ENCODE measurements around the gene EFTUD2. TPM values are rescaled to one million over a fixed set of nuclear protein-coding genes. Genes with fewer than 3 reads are reported as not detected.

EFTUD2 gene
- total and polyA plus RNA-seq, 9 of the 15 experiments (the other 6 are each of a cell fraction or from before 2014, with no cell fraction given), result 65.8 to 362 (median 218) TPM

GRCh38 chr17:44906763-44907728, 7.8 kb upstream of the EFTUD2 start:
- Histone ChIP-seq H3K79me2 (ENCODE audit: control insufficient read depth, insufficient read depth, low read length) (no peaks in the 10 kb centered on the region), H3K9ac (ENCODE audit: insufficient read depth in 1 of 2, low read depth in 2 of 2, low read length in 2 of 2) (peak overlapping the region; percentile 40 to 59), H3K9me1 (ENCODE audit: control insufficient read depth, insufficient read depth, low read length) (peaks cover 7% of the 10 kb centered on the region), H3K9me3 (replicated peaks; ENCODE audit: control insufficient read depth, insufficient read depth, low read depth, low read length) (no peaks in the 10 kb centered on the region), H3K4me2 (ENCODE audit: insufficient read depth, low read length) (peak overlapping the region; percentile 71), H2AFZ (ENCODE audit: low read depth, low read length) (peak overlapping the region; percentile 87), H3K4me1 (replicated peaks in 1 of 2; ENCODE audit: control insufficient read depth in 2 of 2, insufficient read depth in 2 of 2, low read length in 2 of 2) (peaks cover 36 to 45% of the 10 kb centered on the region in 2 experiments), H3K4me3 (no peak overlapping the region), H3K27me3 (ENCODE audit: control insufficient read depth in 2 of 2, insufficient read depth in 2 of 2, low read length in 2 of 2) (no peaks in the 10 kb centered on the region), H4K20me1 (replicated peaks; ENCODE audit: control insufficient read depth, insufficient read depth, low read length) (no peaks in the 10 kb centered on the region), H3K27ac (ENCODE audit: extremely low read depth, low read depth, low read length) (peak overlapping the region; percentile 65), H3K36me3 (ENCODE audit: control insufficient read depth, insufficient read depth, low read length) (no peaks in the 10 kb centered on the region)
- peak; percentile 96 for FAIRE-seq
- ATAC-seq, result peak; percentile 54
- intact Hi-C loops (cut with micrococcal nuclease) (no loop called here), in situ Hi-C loops (cut with MboI) (no loop called here)
- CTCF ChIA-PET (ENCODE audit: low intra/inter-chr PET ratio), result no interaction called here
- 22% methylated on average over 12 of the region's 18 CpGs for WGBS (ENCODE audit: insufficient coverage, low coverage, missing lambda C conversion rate)
- DNase-seq (ENCODE audit: extremely low read depth in 1 of 4, low spot score in 3 of 4), result peak; percentile 71 to 83 (median 76)
- POLR2A ChIA-PET, result interaction anchor here (0.5 to 1.3 kb wide), 8 partner anchors 8 to 254 kb away, joined by 3 to 7 read pairs (median 3); partner anchors contain the start of genes HEXIM1, HEXIM2 and NMT1
- no TSS peak for BruUV-seq (replicated peaks)
- TF ChIP-seq PHF8 (IDR thresholded peaks at IDR 0.05; ENCODE audit: borderline replicate concordance, low read length), result peak; percentile 25; the same call in 1 of the 2 replicates
- peak; percentile 52; the same call in 1 of the 2 replicates for TF ChIP-seq VEZF1 (CRISPR knock-in tag; IDR thresholded peaks at IDR 0.05)
- TF ChIP-seq ZBTB34 (CRISPR knock-in tag; IDR thresholded peaks at IDR 0.05), result 0 out of 2 replicates have a peak, but pooled peaks have one; percentile 32
- no peak for TF ChIP-seq PURB (CRISPR knock-in tag; IDR thresholded peaks at IDR 0.05; ENCODE audit: low read depth)
- TF ChIP-seq ARID4B (CRISPR knock-in tag; IDR thresholded peaks at IDR 0.05), result 0 out of 2 replicates have a peak, but pooled peaks have one; percentile 20
- TF ChIP-seq DPF2 (IDR thresholded peaks at IDR 0.05), result peak; percentile 70
- no peak for TF ChIP-seq FOXM1 (IDR thresholded peaks at IDR 0.05; ENCODE audit: low read depth)
- TF ChIP-seq FOXM1 (CRISPR knock-in tag; IDR thresholded peaks at IDR 0.05; ENCODE audit: low read depth), result no peak
- 0 out of 2 replicates have a peak, but pooled peaks have one; percentile 49 for TF ChIP-seq MBD2 (IDR thresholded peaks at IDR 0.05; ENCODE audit: borderline replicate concordance, low read depth)
- TF ChIP-seq CBFA2T3 (IDR thresholded peaks at IDR 0.05), result peak; percentile 88

Data from K562 (cell line).